Fibroblast of skin of abdomen (primary cell): ENCODE measurements around the gene FGD4.
"Not testable (repeated sequence)": the region's sequence is repeated elsewhere in the genome, so short reads cannot be mapped to it uniquely, and the experiment has no call there.

Experiments
- DNase-seq: peaks from one replicate; pipeline ENCODE4 v3.0.0-alpha.2; 2013

FGD4 gene

GRCh38 chr12:32525802-32526201 lies 126.4 kb downstream of the FGD4 start:
- DNase-seq, result not testable (repeated sequence)

- DNase-seq, result not testable (repeated sequence)
These were observed 127.0 kb downstream of the FGD4 start for GRCh38 chr12:32526343-32526742.

- DNase-seq, result no peak
These were observed 133.1 kb downstream of the FGD4 start for GRCh38 chr12:32532422-32532821.

- no peak for DNase-seq
These were observed 133.6 kb downstream of the FGD4 start for GRCh38 chr12:32532951-32533350.

GRCh38 chr12:32533506-32533905 lies 134.1 kb downstream of the FGD4 start:
- not testable (repeated sequence) for DNase-seq

- peak; percentile 78 for DNase-seq
These were observed 134.7 kb downstream of the FGD4 start for GRCh38 chr12:32533971-32534590.

GRCh38 chr12:32534698-32535097 lies 135.3 kb downstream of the FGD4 start:
- no peak for DNase-seq

GRCh38 chr12:32535288-32535999 lies 136.1 kb downstream of the FGD4 start:
- peak; percentile 54 for DNase-seq

- DNase-seq, result no peak
These were observed 136.6 kb downstream of the FGD4 start for GRCh38 chr12:32536000-32536345.

GRCh38 chr12:32541754-32542374 lies 142.5 kb downstream of the FGD4 start:
- no peak for DNase-seq

GRCh38 chr12:32542428-32543229 lies 143.3 kb downstream of the FGD4 start:
- no peak for DNase-seq

- no peak for DNase-seq
These were observed 145.5 kb downstream of the FGD4 start for GRCh38 chr12:32544893-32545292.

- no peak for DNase-seq
These were observed 146.1 kb downstream of the FGD4 start for GRCh38 chr12:32545413-32545980.

GRCh38 chr12:32546272-32546671 lies 146.9 kb downstream of the FGD4 start:
- no peak for DNase-seq

- DNase-seq, result peak; percentile 53
These were observed 149.4 kb downstream of the FGD4 start for GRCh38 chr12:32548691-32549281.

- peak; percentile 76 for DNase-seq
These were observed 150.3 kb downstream of the FGD4 start for GRCh38 chr12:32549675-32550079.

GRCh38 chr12:32551058-32551457 lies 151.7 kb downstream of the FGD4 start:
- DNase-seq, result no peak

- DNase-seq, result peak; percentile 45
These were observed 159.5 kb downstream of the FGD4 start for GRCh38 chr12:32558903-32559302.

GRCh38 chr12:32559434-32559833 lies 160.1 kb downstream of the FGD4 start:
- no peak for DNase-seq

- DNase-seq, result no peak
These were observed 161.2 kb downstream of the FGD4 start for GRCh38 chr12:32560520-32560919.

GRCh38 chr12:32561931-32562341 lies 162.6 kb downstream of the FGD4 start:
- DNase-seq, result no peak

GRCh38 chr12:32562413-32562812 lies 163.1 kb downstream of the FGD4 start:
- not testable (repeated sequence) for DNase-seq
